HG03442 (cell line): Measurements from ENCODE around the gene FOXL2NB.

ENCODE experiments used
- ATAC-seq: cut with Tn5 transposase; IDR thresholded peaks from one replicate; pipeline ENCODE4 v1.9.1; 2021; ENCODE audit warnings: mild to moderate bottlenecking, moderate library complexity; ENCODE audit not compliant: unreplicated experiment

The FOXL2NB gene

GRCh38 chr3:138987181-138987580 lies 40.2 kb downstream of the FOXL2NB start:
- no peak for ATAC-seq

- no peak for ATAC-seq
These were observed 48.7 kb downstream of the FOXL2NB start for GRCh38 chr3:138995706-138996105.
